Islet precursor cell (in vitro differentiated cells): ENCODE data around the gene SURF4.

Experiments used
- DNase-seq: peaks from one replicate; pipeline ENCODE4 v3.0.0-alpha.2; 2018

Gene SURF4

DNA sequence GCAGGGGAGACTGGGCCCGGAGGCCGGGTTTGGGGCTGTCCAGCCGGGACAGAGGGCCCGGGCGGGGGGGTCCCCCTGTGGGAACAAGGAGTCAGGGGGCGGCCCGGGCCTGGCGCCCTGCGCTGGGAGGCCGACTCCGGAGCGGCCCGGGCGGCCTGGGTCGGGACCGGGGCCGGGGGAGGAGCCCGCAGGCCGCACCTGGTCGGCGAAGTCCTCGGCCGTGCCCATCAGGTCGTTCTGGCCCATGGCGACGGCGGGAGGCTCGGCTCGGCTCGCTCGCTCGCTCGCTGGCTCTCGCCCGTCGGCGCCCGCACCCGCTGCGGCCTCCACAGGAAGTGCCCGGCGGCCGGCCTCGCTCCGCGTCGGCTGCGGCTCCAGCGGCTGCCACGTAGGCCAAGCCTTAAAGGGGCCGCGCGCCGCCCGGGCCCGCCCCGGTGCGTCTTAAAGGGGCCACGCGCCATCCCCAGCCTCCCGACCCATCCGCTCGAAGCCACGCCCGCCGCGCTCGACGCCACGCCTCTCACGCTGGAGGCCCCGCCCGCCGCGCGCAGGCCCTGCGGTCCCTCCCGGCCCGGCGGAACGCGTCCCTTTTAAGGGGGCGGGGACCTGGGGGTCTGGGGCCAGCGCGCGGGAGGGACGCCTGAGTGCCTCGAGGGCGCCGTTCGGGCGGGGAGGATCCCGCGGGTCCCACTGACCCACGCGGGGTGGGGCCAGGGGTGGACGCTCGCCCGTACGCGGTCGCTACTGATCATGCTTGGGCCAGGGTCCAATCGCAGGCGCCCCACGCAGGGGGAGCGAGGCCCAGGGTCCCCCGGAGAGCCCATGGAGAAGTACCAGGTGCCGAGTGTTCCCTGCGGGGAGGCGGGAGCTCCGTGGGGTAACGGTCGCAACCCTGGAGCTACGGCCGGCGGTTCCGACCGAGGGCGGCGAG is at the start of gene SURF4, which contains the start of gene STKLD1:
SURF4 (minus strand) TSS at position 337 of the 931 bp plus-strand sequence; CDS start at position 246, 91 bp downstream.
STKLD1 (plus strand) TSS at position 643 of the 931 bp plus-strand sequence; CDS start at position 751, 108 bp downstream.
- DNase-seq, result peak; percentile 97

DNA sequence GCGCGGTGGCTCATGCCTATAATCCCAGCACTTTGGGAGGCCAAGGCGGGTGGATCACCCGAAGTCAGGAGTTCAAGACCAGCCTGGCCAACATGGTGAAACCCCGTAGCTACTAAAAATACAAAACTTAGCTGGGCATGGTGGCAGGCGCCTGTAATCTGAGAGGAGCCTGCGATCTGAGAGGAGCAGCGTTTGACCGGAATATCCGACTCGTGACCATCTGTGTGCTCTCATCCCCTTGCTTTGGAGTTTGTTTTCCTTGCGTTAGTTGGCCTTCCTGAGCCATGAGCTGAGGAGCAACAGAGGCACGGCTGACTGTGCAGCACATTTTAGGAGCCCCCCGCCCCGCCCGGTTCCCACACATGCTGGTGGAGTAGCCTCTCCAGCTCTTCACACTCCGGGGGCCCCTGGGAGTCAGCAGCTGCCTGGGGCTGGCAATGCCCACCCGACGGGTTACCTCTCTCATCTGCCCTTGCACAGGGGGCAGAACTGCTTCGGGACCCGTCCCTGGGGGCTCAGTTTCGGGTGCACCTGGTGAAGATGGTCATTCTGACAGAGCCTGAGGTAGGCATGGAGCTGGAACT is 49.3 kb upstream of the SURF4 start:
- DNase-seq, result no peak

DNA sequence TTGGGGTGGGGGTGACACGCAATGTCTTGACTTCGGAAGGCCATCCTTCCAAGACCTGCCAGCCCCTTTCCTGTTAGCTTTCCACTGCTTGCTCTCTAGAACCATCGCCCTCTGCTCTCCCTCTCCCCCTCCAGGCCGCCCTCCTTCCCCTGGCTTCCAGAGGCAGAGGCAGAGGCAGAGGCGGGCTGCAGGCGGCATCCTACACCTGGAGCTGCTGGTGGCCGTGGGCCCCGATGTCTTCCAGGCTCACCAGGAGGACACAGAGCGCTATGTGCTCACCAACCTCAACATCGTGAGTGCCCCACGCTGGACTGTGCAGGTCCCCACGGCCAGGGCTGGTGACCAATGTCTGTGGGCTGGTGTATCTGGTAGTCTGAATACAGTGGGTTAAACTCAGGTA is 48.3 kb upstream of the SURF4 start:
- no peak for DNase-seq

DNA sequence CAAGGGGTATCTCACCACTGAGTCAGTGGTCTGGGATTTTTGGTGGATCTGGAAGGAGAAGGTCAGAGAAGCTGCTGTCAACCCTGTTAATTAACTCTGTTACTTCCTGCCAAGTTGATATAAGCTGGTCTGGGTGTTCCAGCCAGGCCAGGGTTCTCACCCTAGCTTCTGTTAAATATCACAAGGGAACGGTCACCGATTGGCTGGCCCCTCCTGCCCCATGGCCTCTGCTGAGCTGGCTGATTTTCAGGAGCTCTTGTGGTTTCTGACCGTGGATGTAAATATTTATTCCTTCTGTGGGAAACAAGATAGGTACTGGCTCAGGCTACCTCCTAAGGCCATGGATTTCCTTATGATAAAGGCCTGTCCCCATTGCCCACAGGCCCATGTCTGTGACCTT is 47.4 kb upstream of the SURF4 start:
- no peak for DNase-seq

DNA sequence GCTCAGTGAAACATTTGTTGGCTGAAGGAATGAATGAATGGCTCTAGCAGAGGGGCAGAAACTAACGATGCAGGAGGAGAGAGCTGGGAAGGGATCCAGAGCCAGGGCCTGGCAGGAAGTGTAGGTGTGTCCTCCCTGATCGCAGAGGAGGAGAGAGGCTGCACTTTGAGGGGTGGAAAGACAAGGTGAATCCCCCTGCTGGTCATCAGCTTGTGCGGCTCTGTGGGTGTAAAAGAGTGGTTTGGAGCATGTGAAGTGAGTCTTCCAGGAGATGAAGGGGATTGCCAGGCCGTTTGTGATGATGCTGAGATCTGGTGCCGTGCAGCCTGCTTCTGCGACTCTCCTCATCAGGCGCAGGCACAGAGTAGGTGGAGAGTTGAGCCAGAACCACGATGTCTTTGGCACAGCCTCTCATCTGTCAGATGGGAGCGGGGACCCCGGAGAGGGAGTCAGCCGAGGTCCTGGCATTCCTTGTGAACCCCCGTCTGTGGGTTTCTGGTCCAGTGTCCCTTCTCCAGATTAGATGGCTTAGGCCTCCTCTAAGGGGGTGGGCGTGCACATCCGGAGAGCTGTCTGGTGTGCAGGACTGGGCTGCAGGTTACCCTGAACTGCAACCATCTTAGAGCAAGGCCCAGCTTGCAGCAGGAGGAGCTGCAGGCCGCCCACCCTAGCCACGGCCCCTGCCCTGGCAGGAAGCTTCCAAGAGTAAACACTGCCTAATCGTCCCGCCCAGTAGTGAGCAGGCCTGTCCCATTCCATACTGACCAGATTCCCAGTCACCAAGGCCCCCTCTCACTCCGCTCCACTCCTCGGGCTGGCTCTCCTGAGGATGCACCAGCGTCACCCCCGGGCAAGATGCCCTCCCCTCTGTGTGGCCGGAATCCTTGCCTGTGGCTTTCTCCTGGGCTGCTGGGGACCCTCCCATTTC is 46.0 kb upstream of the SURF4 start, which contains the start of gene ADAMTS13:
ADAMTS13 (plus strand) TSS at position 753 of the 928 bp plus-strand sequence; CDS start at position 830, 77 bp downstream.
- DNase-seq, result peak; percentile 85

DNA sequence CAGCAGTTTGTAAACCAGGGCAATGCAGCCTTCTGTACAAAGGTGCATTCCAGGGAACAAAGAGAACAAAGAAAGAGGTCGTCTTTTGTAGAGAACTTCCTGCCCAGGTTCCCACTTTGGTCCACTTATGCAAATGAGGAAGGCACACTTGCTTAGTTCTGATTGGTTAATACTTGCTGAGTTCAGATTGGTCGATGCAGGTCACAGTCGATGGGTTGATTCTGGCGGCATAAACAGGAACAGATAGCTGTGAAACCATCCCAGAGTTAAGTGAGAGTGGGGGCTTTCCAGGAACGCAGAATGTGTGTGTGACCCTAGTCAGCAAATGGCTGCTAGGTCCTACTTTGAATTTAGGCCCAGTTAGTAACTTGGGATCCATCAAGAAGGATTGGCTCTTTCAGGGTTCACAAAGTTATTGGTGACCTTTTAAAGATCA is 44.5 kb upstream of the SURF4 start:
- no peak for DNase-seq

DNA sequence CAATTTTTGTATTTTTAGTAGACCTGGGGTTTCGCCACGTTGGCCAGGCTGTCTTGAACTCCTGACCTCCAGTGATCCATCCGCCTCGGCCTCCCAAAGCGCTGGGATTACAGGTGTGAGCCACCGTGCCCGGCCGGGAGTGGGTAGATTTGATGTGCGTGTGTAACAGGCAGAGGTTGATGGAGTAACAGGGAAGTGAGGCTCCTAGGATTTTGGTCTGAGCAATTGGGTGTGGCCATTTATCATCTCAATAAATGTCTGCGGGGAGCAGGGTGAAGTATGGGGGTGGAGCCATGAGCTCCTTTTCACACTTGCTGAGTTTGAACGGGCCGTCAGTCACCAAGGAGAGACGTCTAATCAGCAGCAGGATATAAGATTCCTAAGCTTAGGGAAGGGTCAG is 43.1 kb upstream of the SURF4 start:
- no peak for DNase-seq

DNA sequence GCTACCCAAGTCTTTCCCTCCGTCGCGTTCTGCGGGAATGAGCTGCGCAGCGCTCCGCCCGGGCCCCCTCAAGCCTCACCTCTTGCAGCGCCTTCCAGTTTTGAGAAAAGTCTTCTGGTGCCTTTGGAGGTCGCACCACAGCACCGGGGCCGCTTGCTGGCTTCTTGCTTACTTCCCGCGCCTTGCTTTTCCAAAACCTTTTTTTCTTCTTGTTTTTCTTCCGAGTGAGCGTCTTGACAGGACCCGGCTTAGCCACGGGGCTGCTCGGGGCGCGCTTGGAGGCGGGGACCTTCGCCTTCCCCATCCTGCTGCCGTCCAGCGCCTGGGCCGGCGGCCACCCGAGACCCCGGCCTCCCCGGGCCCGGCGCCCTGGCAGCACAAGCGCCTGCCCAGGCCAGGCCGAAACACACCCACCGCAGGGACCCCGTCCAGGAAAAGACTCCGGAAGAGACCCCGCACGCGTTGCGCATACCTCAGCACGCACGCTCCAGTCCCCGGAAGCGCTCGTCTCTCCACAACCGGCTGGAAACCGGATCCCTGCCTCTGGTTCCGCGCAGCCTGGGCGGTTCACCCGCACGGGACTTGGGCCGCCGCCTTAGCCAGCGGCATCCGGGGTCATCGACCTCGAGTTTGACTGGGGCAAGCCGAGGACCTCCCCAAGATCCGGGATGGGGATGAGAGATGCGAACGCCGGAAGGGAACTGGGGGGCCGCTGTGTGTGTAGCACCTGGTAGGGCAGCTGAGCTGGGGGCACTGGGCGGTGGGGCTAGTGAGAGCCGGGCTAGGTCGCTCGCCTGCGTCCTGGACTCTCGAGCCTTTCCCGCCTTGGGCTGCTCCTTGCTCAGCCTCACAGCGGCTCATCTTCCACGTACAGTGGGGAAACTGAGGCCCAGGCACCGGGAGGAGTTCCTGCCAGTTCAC is 41.9 kb upstream of the SURF4 start, which contains the start of gene REXO4:
REXO4 (minus strand) TSS at position 470 of the 921 bp plus-strand sequence; CDS start at position 304, 166 bp downstream.
- peak; percentile 96 for DNase-seq

DNA sequence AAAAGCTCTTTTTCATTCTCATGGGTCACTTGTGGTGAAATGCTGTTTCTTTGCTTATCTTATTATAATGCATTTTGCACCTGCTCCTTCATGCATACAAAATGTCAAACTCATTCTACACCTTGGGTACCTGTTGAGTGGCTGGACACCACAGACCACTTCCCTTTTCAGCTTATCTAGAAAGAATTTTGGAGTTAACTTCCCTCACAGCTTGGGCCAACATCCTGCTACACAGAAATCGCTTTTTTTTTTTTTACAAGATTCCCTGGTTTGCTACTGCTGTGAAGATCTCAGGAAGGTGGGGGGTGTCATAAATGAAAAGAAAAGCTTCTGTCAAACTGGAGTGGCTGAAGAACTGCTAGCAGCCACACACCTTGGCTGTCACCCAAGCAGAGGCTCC is 39.3 kb upstream of the SURF4 start:
- no peak for DNase-seq

DNA sequence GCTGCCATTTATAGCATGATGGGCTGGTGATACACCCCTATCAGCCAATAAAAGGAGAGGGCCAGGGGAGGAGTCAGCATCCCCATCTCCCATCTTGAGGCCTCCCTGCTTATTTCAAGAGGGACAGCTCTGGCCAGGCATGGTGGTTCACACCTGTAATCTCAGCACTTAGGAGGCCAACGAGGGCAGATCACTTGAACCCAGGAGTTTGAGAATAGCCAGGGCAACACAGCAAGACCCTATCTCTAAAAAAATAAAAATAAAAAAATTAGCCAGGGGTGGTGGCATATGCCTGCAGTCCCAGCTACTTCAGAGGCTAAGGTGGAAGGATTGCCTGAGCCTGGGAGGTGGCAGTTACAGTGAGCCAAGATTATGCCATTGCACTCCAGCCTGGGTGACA is 32.2 kb upstream of the SURF4 start:
- DNase-seq, result no peak

DNA sequence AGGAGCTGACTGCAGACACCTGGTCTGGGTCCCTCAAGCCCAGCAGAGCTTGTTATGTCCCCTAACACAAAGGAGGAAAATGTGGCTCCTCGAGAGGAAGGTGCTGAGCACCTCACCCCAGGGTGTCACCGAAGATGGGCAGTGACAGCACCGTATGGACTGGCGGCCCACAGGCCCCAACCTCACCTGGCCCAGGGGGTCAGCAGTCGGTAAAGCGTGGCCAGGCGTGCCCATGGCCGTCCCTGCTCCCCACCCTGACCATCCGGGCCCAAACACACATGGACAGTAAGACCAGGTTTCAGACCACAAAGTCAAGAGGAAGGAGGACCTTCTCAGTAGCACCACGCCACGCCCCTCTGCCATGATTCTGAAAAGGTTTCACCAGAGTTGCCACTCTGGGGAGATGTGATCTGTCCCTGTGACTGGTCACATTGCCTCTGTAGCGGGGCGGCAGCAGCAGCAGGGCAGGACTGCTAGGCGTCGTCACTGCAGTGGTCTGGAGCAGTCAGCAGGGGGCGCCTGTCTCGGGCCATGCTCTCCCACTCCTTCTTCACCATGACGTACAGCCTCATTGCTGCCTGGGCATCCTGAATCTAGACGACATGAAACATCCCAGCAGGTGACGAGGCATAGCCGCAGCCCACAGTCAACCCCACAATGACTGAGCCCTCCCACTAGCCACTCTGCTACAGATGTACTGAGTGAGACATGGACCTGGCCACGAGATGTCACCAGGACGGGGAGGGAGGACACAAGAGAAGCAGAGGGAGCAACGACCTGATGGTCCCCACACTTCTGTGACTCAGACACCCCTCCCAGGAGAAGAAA is 30.8 kb upstream of the SURF4 start:
- peak; percentile 92 for DNase-seq

DNA sequence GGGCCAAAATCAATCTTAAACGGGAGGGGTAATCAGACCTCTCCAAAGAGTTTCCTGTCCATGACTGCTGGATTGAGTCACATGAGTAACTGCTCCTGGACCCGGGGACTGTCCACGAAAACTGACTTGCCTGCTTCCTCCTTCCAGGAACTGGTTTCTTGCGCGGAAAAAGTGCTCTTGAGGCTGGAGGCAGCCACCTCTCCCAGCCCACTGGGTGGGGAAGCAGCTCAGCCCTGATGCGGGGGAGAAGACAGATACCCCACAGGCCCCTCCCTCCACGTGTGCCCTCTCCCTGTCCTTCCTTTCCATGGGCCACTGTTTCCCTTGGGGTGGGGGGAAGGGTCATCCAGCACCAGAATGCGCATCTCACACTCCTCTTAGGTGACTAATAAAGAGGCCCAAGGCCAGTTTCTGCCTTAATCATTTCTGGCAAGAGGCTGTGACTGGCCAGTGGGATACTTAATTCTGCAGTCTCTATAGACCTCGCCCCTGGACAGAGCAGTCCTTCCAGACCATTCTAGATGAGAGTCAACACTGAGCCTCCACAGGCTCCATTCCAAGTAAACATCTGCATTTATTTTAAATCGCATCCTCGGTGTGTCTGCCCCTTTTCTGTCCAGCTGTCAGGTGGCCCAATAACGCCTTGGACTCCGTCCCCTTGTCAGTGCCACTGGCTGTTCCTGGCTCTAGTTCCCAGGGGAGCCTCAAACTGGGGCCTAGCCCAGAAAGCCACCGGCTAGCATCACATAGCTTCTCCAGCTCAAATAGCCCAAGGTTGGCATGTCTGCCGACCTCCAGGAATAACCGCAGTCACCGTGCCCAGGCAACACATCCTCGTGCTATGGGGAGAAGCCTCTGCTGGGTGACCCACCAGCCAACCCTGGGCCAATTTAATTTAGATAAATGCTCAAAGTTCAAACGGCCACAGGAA is 29.9 kb upstream of the SURF4 start:
- DNase-seq, result no peak

DNA sequence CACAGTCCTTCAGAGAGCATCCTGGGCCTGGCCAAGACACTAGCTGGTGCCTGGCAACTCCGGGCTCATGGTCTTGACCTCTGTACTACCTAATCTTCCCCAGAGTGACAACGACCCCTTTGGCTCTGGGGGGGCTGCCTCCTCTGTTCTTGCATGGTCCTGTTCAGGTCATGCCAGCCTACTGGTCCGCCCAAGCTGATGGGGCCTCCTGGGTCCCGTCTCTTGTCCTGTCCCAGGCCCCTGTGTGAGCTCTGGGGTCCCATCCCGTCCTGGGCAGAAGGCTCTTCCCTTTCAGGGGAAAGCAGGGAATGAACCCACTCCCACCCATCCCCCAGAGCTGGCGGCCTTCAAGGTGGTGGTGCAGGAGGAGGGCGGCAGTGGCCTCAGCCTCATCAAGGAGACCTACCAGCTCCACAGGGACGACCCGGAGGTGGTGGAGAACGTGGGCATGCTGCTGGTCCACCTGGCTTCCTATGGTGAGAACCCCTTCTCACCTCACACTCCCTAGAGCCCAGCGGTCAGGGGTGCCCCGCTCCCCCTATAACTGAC is 28.7 kb upstream of the SURF4 start:
- no peak for DNase-seq

DNA sequence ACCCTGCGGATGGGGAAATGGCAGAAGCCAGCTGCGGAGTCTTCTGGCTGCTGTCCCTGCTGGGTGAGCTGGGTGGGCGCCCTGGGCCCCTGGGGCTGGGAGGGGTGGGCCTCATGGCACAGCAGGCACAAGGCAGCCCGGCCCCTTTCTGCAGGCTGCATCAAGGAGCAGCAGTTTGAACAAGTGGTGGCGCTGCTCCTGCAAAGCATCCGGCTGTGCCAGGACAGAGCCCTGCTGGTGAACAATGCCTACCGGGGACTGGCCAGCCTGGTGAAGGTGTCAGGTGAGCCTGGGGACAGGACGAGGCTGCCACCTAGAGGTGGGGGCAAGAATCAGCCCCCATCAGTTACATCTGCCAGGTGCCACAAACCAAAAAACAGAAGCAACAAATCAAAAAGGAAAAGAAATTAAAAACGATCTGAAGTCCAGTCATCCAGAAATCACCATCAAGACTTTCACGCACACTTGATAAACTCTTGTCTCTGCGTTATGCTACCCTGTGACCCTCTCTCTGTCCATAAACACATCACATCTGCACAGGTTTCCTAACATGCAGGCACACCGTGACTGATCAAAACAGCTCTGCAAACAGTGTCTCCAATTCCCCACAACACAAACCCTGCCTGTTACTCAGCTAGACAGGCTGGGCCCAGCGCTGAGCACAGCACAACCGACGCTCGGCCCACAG is 28.1 kb upstream of the SURF4 start:
- no peak for DNase-seq

DNA sequence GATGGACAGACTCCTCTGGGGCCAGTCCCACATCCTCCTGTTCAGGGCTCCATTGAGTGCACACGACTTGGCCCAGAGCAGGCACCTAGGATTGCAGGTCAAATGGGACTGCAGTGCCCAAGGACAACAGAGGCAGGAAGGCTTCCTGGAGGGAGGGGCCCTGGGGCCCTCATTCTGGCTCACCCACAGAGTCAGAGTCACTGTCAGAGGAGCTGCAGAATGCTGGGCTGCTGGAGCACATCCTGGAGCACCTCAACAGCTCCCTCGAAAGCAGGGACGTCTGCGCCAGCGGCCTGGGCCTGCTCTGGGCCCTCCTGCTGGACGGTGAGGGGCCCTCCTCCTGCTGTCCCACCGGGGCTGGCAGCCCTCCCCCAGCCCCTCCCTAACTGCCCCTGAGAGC is 26.8 kb upstream of the SURF4 start:
- DNase-seq, result no peak

DNA sequence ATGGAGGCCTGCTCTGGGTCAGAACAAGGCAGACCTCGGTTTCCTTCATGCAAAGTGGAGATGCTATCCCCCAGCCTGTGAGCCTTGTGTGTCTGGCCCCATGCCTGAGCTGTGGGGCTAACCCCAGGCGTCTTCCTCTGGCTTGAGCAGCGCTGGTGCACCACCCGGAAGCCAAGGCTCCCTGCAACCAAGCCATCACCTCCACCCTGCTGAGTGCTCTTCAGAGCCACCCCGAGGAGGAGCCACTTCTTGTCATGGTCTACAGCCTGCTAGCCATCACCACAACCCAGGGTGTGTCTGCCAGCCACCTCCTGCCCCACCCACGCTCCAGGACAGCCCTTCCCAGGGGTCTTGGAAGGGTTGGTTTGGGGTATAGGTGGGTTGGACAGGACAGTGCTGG is 25.7 kb upstream of the SURF4 start:
- no peak for DNase-seq

DNA sequence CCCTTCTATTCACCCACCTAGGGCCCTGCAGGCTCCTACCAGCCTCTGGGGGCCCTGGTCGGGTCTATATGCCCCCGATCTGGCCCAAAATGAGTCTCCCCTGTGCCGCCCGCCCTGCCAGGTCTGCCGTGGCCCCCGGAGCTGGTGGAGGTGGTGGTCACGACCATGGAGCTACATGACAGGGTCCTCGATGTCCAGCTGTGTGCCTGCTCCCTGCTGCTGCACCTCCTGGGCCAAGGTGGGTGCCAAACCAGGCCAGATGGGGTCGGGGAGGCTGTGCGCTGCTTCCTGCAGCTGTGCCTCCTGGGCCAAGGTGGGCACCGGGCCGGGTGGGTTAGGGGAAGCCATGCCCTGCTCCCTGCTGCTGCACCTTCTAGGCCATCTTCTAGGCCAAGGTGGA is 24.4 kb upstream of the SURF4 start:
- DNase-seq, result no peak

DNA sequence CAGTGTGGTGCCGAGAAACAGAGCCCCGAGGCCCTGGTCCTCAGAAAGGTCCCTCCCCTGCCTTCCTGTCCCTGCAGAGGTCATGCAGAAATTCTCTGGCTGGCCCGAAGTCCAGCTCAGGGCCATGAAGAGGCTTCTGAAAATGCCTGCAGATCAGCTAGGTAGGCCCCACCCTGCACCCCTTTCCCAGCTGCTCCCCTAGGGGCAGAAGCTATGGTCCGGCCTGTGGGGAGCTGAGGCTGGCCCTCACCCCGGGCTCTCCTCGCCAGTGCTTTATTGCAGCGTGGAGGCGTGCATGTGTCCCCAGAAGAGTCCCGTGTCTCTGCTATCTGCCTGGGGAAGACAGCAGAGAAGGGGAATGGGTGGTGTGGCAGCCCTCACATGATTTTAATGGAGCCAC is 22.0 kb upstream of the SURF4 start:
- DNase-seq, result no peak

DNA sequence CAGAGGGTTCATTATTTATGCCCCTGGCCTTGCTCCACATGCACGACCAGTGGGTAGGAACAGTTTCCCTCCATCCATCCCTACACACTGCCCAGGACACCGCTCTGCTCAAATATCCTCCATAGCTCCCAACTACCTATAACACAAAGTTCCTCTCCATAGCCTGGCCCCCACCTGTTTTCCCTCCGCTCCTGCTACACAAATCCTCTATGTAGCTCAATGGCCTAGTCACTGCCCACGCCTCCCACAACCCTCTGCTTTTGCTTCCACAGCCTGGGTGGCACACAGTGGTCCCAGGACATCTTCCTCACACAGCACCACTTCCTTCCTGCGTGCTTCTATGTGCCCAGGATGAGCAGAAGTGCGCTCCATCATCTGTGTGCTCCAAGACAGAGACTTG is 21.5 kb upstream of the SURF4 start:
- DNase-seq, result no peak
